Measurements from ENCODE around the gene CEND1. TPM values are rescaled to one million over a fixed set of nuclear protein-coding genes. Genes with fewer than 3 reads are reported as not detected.

CEND1 gene
- total RNA-seq, 1 experiment from 2014 or later: 19.8 TPM

- H3K9me2 ChIP-seq (replicated peaks; ENCODE audit: insufficient read depth, low read length): no peaks in the 10 kb centered on the region
- H4K20me1 ChIP-seq (ENCODE audit: insufficient read depth, low read depth, low read length): peaks cover 11% of the 10 kb centered on the region; the same call in 1 of the 2 replicates
- H3K9me3 ChIP-seq (ENCODE audit: low read length): no peaks in the 10 kb centered on the region
- H3K79me2 ChIP-seq (ENCODE audit: low read length): no peaks in the 10 kb centered on the region
- no peak overlapping the region for H3K4me2 ChIP-seq (ENCODE audit: low read depth, low read length, poor library complexity, severe bottlenecking)
- H3K27ac ChIP-seq (ENCODE audit: low read length): no peak overlapping the region
- H3K4me3 ChIP-seq (ENCODE audit: low read length): no peak overlapping the region
- H3K9ac ChIP-seq (ENCODE audit: low read length): no peak overlapping the region
- H3K36me3 ChIP-seq (ENCODE audit: insufficient read depth, low read length): peaks cover 32% of the 10 kb centered on the region
- H2AFZ ChIP-seq (ENCODE audit: low read length): no peak overlapping the region
- no peaks in the 10 kb centered on the region for H3K27me3 ChIP-seq (ENCODE audit: low read length)
- DNase-seq: no peak
- H3K4me1 ChIP-seq (ENCODE audit: low read length): no peaks in the 10 kb centered on the region
Measured at GRCh38 chr11:764322-765024, 25.4 kb downstream of the CEND1 start.

DNA sequence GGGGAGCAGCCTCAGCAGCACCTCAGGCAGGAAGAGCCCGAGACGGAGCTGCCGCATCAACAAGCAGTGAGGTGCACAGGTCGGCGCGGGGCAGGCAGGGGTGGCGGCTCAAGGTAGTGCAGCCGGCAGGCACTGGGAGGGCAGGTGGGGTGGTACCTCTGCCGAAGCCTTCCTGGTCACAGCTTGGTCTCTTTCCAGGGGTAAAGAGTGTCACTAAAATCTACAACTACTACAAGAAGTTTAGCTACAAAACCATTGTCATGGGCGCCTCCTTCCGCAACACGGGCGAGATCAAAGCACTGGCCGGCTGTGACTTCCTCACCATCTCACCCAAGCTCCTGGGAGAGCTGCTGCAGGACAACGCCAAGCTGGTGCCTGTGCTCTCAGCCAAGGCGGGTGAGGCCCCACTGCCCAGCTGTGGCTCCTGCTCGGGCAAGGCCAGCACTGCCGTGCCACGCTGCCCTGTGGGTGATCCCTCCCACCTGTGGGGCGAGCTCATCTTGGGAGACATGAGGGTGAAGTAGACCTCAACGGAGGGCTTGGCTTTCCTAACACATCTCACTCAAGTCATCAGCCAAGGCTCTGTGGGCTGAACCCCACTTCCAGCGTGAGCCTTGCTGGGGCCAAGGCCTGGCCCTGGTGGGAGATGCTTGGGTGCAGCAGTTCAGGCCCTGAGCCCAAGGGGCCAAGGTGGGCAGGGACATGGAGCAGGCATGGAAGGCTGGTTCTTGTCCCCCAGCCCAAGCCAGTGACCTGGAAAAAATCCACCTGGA, 26.2 kb downstream of the CEND1 start:
- Histone ChIP-seq H3K4me1 (ENCODE audit: low read length) (no peaks in the 10 kb centered on the region), H2AFZ (ENCODE audit: low read length) (no peak overlapping the region), H3K27ac (ENCODE audit: low read length) (no peak overlapping the region), H3K79me2 (ENCODE audit: low read length) (no peaks in the 10 kb centered on the region), H4K20me1 (ENCODE audit: insufficient read depth, low read depth, low read length) (peaks cover 11% of the 10 kb centered on the region; the same call in 1 of the 2 replicates), H3K4me3 (ENCODE audit: low read length) (no peak overlapping the region), H3K9ac (ENCODE audit: low read length) (no peak overlapping the region), H3K27me3 (ENCODE audit: low read length) (no peaks in the 10 kb centered on the region), H3K4me2 (ENCODE audit: low read depth, low read length, poor library complexity, severe bottlenecking) (no peak overlapping the region), H3K36me3 (ENCODE audit: insufficient read depth, low read length) (peaks cover 32% of the 10 kb centered on the region), H3K9me2 (replicated peaks; ENCODE audit: insufficient read depth, low read length) (no peaks in the 10 kb centered on the region), H3K9me3 (ENCODE audit: low read length) (no peaks in the 10 kb centered on the region)
- no peak for DNase-seq

- no peak overlapping the region for H2AFZ ChIP-seq (ENCODE audit: low read length)
- no peak overlapping the region for H3K27ac ChIP-seq (ENCODE audit: low read length)
- H3K79me2 ChIP-seq (ENCODE audit: low read length): no peaks in the 10 kb centered on the region
- no peaks in the 10 kb centered on the region for H3K9me3 ChIP-seq (ENCODE audit: low read length)
- no peaks in the 10 kb centered on the region for H3K27me3 ChIP-seq (ENCODE audit: low read length)
- no peaks in the 10 kb centered on the region for H3K9me2 ChIP-seq (replicated peaks; ENCODE audit: insufficient read depth, low read length)
- no peak overlapping the region for H3K9ac ChIP-seq (ENCODE audit: low read length)
- H3K4me1 ChIP-seq (ENCODE audit: low read length): no peaks in the 10 kb centered on the region
- no peak overlapping the region for H3K4me2 ChIP-seq (ENCODE audit: low read depth, low read length, poor library complexity, severe bottlenecking)
- peaks cover 11% of the 10 kb centered on the region; the same call in 1 of the 2 replicates for H4K20me1 ChIP-seq (ENCODE audit: insufficient read depth, low read depth, low read length)
- H3K36me3 ChIP-seq (ENCODE audit: insufficient read depth, low read length): peaks cover 32% of the 10 kb centered on the region
- no peak overlapping the region for H3K4me3 ChIP-seq (ENCODE audit: low read length)
- no peak for DNase-seq
Measured at GRCh38 chr11:763073-763463, 26.8 kb downstream of the CEND1 start.

- H3K4me2 ChIP-seq (ENCODE audit: low read depth, low read length, poor library complexity, severe bottlenecking): no peak overlapping the region
- H3K9me3 ChIP-seq (ENCODE audit: low read length): no peaks in the 10 kb centered on the region
- DNase-seq: peak; percentile 72
- H3K27ac ChIP-seq (ENCODE audit: low read length): no peak overlapping the region
- H3K9me2 ChIP-seq (replicated peaks; ENCODE audit: insufficient read depth, low read length): no peaks in the 10 kb centered on the region
- no peak overlapping the region for H3K4me3 ChIP-seq (ENCODE audit: low read length)
- H3K9ac ChIP-seq (ENCODE audit: low read length): no peak overlapping the region
- no peaks in the 10 kb centered on the region for H3K27me3 ChIP-seq (ENCODE audit: low read length)
- peaks cover 32% of the 10 kb centered on the region for H3K36me3 ChIP-seq (ENCODE audit: insufficient read depth, low read length)
- H4K20me1 ChIP-seq (ENCODE audit: insufficient read depth, low read depth, low read length): peaks cover 11% of the 10 kb centered on the region; the same call in 1 of the 2 replicates
- H2AFZ ChIP-seq (ENCODE audit: low read length): no peak overlapping the region
- no peaks in the 10 kb centered on the region for H3K4me1 ChIP-seq (ENCODE audit: low read length)
- H3K79me2 ChIP-seq (ENCODE audit: low read length): no peaks in the 10 kb centered on the region
Measured at GRCh38 chr11:762421-763072, 27.3 kb downstream of the CEND1 start.

DNA sequence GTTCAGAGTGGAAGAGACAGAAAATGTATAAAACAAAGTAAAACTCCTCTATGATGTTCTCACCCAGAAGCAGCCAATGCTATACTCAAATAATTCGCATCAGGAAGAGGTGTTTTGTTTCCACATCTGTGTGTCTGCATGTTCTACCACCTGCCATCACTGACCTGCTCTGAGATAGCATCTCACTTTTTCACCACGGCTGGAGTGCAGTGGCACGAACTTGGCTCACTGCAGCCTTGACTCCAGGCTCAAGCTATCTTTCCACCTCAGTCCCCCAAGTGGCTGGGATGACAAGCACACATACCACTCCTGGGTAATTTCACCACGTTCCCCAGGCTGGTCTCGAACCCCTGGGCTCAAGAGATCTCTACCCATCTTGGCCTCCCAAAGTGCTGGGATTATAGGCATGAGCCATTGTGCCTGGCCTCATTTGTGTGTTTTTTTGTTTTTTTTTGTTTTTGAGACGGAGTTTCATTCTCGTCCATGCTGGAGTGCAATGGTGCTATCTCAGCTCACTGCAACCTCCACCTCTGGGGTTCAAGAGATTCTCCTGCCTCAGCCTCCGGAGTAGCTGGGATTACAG, 28.3 kb downstream of the CEND1 start:
- Histone ChIP-seq H3K27me3 (ENCODE audit: low read length) (no peaks in the 10 kb centered on the region), H2AFZ (ENCODE audit: low read length) (no peak overlapping the region), H3K9ac (ENCODE audit: low read length) (no peak overlapping the region), H3K4me1 (ENCODE audit: low read length) (no peaks in the 10 kb centered on the region), H3K27ac (ENCODE audit: low read length) (no peak overlapping the region), H3K9me3 (ENCODE audit: low read length) (no peaks in the 10 kb centered on the region), H3K36me3 (ENCODE audit: insufficient read depth, low read length) (peaks cover 30% of the 10 kb centered on the region), H3K4me3 (ENCODE audit: low read length) (no peak overlapping the region), H4K20me1 (ENCODE audit: insufficient read depth, low read depth, low read length) (peaks cover 11% of the 10 kb centered on the region; the same call in 1 of the 2 replicates), H3K9me2 (replicated peaks; ENCODE audit: insufficient read depth, low read length) (no peaks in the 10 kb centered on the region), H3K4me2 (ENCODE audit: low read depth, low read length, poor library complexity, severe bottlenecking) (no peak overlapping the region), H3K79me2 (ENCODE audit: low read length) (0 out of 2 replicates have a peak, but pooled peaks cover 3% of the 10 kb centered on the region)
- DNase-seq: no peak

- H3K79me2 ChIP-seq (ENCODE audit: low read length): peaks cover 12% of the 10 kb centered on the region
- DNase-seq: no peak
- H3K4me3 ChIP-seq (ENCODE audit: low read length): no peak overlapping the region
- no peaks in the 10 kb centered on the region for H3K4me1 ChIP-seq (ENCODE audit: low read length)
- no peaks in the 10 kb centered on the region for H3K9me3 ChIP-seq (ENCODE audit: low read length)
- no peaks in the 10 kb centered on the region for H3K27me3 ChIP-seq (ENCODE audit: low read length)
- H3K9me2 ChIP-seq (replicated peaks; ENCODE audit: insufficient read depth, low read length): no peaks in the 10 kb centered on the region
- peaks cover 34% of the 10 kb centered on the region for H3K36me3 ChIP-seq (ENCODE audit: insufficient read depth, low read length)
- no peak overlapping the region for H2AFZ ChIP-seq (ENCODE audit: low read length)
- peaks cover 11% of the 10 kb centered on the region; the same call in 1 of the 2 replicates for H4K20me1 ChIP-seq (ENCODE audit: insufficient read depth, low read depth, low read length)
- H3K4me2 ChIP-seq (ENCODE audit: low read depth, low read length, poor library complexity, severe bottlenecking): no peak overlapping the region
- no peak overlapping the region for H3K9ac ChIP-seq (ENCODE audit: low read length)
- H3K27ac ChIP-seq (ENCODE audit: low read length): no peak overlapping the region
Measured at GRCh38 chr11:760236-760635, 29.7 kb downstream of the CEND1 start.

DNA sequence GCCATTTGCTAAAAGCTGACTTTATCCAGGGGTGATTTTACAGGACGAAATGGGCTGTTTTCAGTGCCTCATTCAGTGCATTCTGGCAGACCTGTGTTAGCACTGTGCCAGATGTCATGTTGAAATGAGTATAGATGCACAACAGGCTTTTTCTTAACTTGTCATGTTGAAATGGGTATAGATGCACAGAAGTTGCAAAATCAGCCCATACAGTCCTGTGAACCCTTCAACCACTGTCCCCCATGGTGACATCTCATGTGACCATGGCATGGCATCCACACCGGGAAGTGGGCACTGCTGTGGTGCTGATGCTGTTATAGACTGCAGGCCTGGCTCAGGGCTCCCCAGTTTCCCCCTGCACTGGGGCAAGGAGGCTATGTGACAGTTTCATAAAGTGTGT, 40.2 kb downstream of the CEND1 start:
- H3K27ac ChIP-seq (ENCODE audit: low read length): no peak overlapping the region
- no peak overlapping the region for H2AFZ ChIP-seq (ENCODE audit: low read length)
- H3K4me3 ChIP-seq (ENCODE audit: low read length): no peak overlapping the region
- H4K20me1 ChIP-seq (ENCODE audit: insufficient read depth, low read depth, low read length): peaks cover 7% of the 10 kb centered on the region; the same call in 1 of the 2 replicates
- peak overlapping the region; percentile 9; the same call in 1 of the 2 replicates for H3K9ac ChIP-seq (ENCODE audit: low read length)
- H3K79me2 ChIP-seq (ENCODE audit: low read length): peaks cover 66% of the 10 kb centered on the region
- DNase-seq: no peak
- peaks cover 19% of the 10 kb centered on the region for H3K4me1 ChIP-seq (ENCODE audit: low read length)
- no peaks in the 10 kb centered on the region; the same call in 1 of the 2 replicates for H3K36me3 ChIP-seq (ENCODE audit: insufficient read depth, low read length)
- H3K4me2 ChIP-seq (ENCODE audit: low read depth, low read length, poor library complexity, severe bottlenecking): no peak overlapping the region
- no peaks in the 10 kb centered on the region for H3K9me2 ChIP-seq (replicated peaks; ENCODE audit: insufficient read depth, low read length)
- no peaks in the 10 kb centered on the region for H3K9me3 ChIP-seq (ENCODE audit: low read length)
- no peaks in the 10 kb centered on the region for H3K27me3 ChIP-seq (ENCODE audit: low read length)
